ENCODE data around the gene AMY2A.
"Not testable (repeated sequence)": the region's sequence is repeated elsewhere in the genome, so short reads cannot be mapped to it uniquely, and the experiment has no call there.

Gene AMY2A

GRCh38 chr1:103616994-103617477 lies at the start of gene AMY2A:
TSS of gene AMY2A (plus strand) at chr1:103617427. CDS start at chr1:103617441, 14 bp downstream.
- not testable (repeated sequence) for FAIRE-seq

GRCh38 chr1:103569493-103569892 lies 47.7 kb upstream of the AMY2A start:
- FAIRE-seq, result no peak

GRCh38 chr1:103571289-103571688 lies 45.9 kb upstream of the AMY2A start, which contains the start of gene AMY2B:
TSS of gene AMY2B (plus strand) at chr1:103571589. CDS start at chr1:103571603, 14 bp downstream.
- peak; percentile 70 for FAIRE-seq

- peak; percentile 64 for FAIRE-seq
Observed at GRCh38 chr1:103576065-103576464, 41.2 kb upstream of the AMY2A start.

- FAIRE-seq, result not testable (repeated sequence)
Observed at GRCh38 chr1:103576784-103577183, 40.4 kb upstream of the AMY2A start.

GRCh38 chr1:103582464-103582863 lies 34.8 kb upstream of the AMY2A start:
- FAIRE-seq, result no peak

GRCh38 chr1:103583887-103584286 lies 33.3 kb upstream of the AMY2A start:
- no peak for FAIRE-seq

GRCh38 chr1:103584537-103584936 lies 32.7 kb upstream of the AMY2A start:
- FAIRE-seq, result no peak

GRCh38 chr1:103602740-103603139 lies 14.5 kb upstream of the AMY2A start:
- FAIRE-seq, result peak; percentile 91

- no peak for FAIRE-seq
Observed at GRCh38 chr1:103616362-103616761, 865 bp upstream of the AMY2A start.

GRCh38 chr1:103627436-103627835 lies 10.2 kb downstream of the AMY2A start:
- FAIRE-seq, result not testable (repeated sequence)

- FAIRE-seq, result not testable (repeated sequence)
Observed at GRCh38 chr1:103641194-103641593, 24.0 kb downstream of the AMY2A start.

- FAIRE-seq, result peak; percentile 84
Observed at GRCh38 chr1:103643908-103644307, 26.7 kb downstream of the AMY2A start.

GRCh38 chr1:103650305-103650704 lies 33.1 kb downstream of the AMY2A start:
- FAIRE-seq, result not testable (repeated sequence)

GRCh38 chr1:103650889-103651288 lies 33.7 kb downstream of the AMY2A start:
- not testable (repeated sequence) for FAIRE-seq

- FAIRE-seq, result not testable (repeated sequence)
Observed at GRCh38 chr1:103654133-103654532, 36.9 kb downstream of the AMY2A start.

GRCh38 chr1:103655460-103655859 lies 38.2 kb downstream of the AMY2A start, which contains the start of gene AMY1A:
TSS of gene AMY1A (plus strand) at chr1:103655760. CDS start at chr1:103656331, 571 bp downstream.
- not testable (repeated sequence) for FAIRE-seq
